K562 (cell line): ENCODE measurements around the gene ZNF581. TPM values are rescaled to one million over a fixed set of nuclear protein-coding genes. Genes with fewer than 3 reads are reported as not detected.

Source experiments
- ATAC-seq: fragments of 200-7000 bp; cut with Tn5 transposase; 3 replicates; pipeline ENCODE4 v1.9.1; 2020; ENCODE audit warnings: moderate library complexity
- BruUV-seq: library from RNA; stranded (reverse); fragments of 400-500 nt; replicated peaks from 2 replicates; lab custom pipeline; 2021; lab: Mats Ljungman, UMichigan
- CTCF ChIA-PET: fragments of 300-600 bp; formaldehyde crosslinking; extraction: SDS; loops from one replicate; lab custom pipeline; 2021; ENCODE audit warnings: low intra/inter-chr PET ratio; lab: Yijun Ruan, JAX
- POLR2A ChIA-PET: fragments of 300-600, 350-650 bp; sonication (Branson Sonifier 250); formaldehyde crosslinking; extraction: SDS; loops from one replicate; lab custom pipeline; 2021; ENCODE audit warnings: antibody characterized with exemption, inconsistent platforms; lab: Yijun Ruan, JAX
- DNase-seq, 4 experiments: peaks; one replicate each; pipeline versions ENCODE4 v3.0.0 to v3.0.0-alpha.2; 2011 to 2018; ENCODE audit warnings: low spot score in 3 of 4, mixed read lengths in 3 of 4; ENCODE audit errors: extremely low read depth in 1 of 4
- FAIRE-seq: peaks from 2 replicates; lab custom pipeline; 2011; peaks lifted over from hg19 to GRCh38; lab: Jason Lieb, UNC
- H2AFZ ChIP-seq: 2 replicates; pipeline ENCODE4 v1.6.0; 2011; ENCODE audit warnings: low read depth, low read length, control low read depth, inconsistent platforms
- H3K27ac ChIP-seq: fragments of 200-600 bp; 3 replicates; pipeline ENCODE4 v1.8.0; 2011; ENCODE audit warnings: low read depth, mild to moderate bottlenecking, control low read depth, inconsistent platforms, low read length, moderate library complexity, mixed read lengths; ENCODE audit errors: extremely low read depth
- H3K27me3 ChIP-seq, 2 experiments: fragments of 300-600 bp in 1 of 2; 2 replicates in 1 of 2; 3 replicates in 1 of 2; pipeline versions ENCODE4 v1.6.0 to v1.8.0; 2011; ENCODE audit warnings: inconsistent platforms in 2 of 2, low read length in 2 of 2, mild to moderate bottlenecking in 1 of 2, mixed read lengths in 1 of 2, moderate library complexity in 1 of 2; ENCODE audit not compliant: control insufficient read depth in 2 of 2, insufficient read depth in 2 of 2
- H3K36me3 ChIP-seq: fragments of 300-600 bp; 3 replicates; pipeline ENCODE4 v1.8.0; 2011; ENCODE audit warnings: mild to moderate bottlenecking, low read length, inconsistent platforms; ENCODE audit not compliant: control insufficient read depth, insufficient read depth
- H3K4me1 ChIP-seq, 2 experiments: fragments of 200-600 bp in 1 of 2; replicated peaks in 1 of 2; 2 replicates in 1 of 2; 3 replicates in 1 of 2; pipeline versions ENCODE4 v1.5.1 to v1.8.0; 2011; ENCODE audit warnings: inconsistent platforms in 2 of 2, low read length in 2 of 2, mild to moderate bottlenecking in 1 of 2, mixed read lengths in 1 of 2, moderate library complexity in 1 of 2; ENCODE audit not compliant: control insufficient read depth in 2 of 2, insufficient read depth in 2 of 2
- H3K4me2 ChIP-seq: 2 replicates; pipeline ENCODE4 v1.6.1; 2011; ENCODE audit warnings: low read length, control low read depth, inconsistent platforms, mixed read lengths; ENCODE audit not compliant: insufficient read depth
- H3K4me3 ChIP-seq: fragments of 200-600 bp; sonication (generic), shearing (Covaris generic); 2 replicates; pipeline ENCODE4 v1.5.1; 2016; ENCODE audit warnings: control low read depth, inconsistent platforms
- H3K79me2 ChIP-seq: fragments of 200-600 bp; 3 replicates; pipeline ENCODE4 v1.8.0; 2011; ENCODE audit warnings: low read length, inconsistent platforms; ENCODE audit not compliant: control insufficient read depth, insufficient read depth
- H3K9ac ChIP-seq, 2 experiments: 2 replicates each; pipeline versions ENCODE4 v1.6.0 to v1.6.1; 2011; ENCODE audit warnings: low read depth in 2 of 2, low read length in 2 of 2, control low read depth in 1 of 2, inconsistent platforms in 1 of 2, mild to moderate bottlenecking in 1 of 2, mixed read lengths in 1 of 2; ENCODE audit not compliant: insufficient read depth in 1 of 2
- H3K9me1 ChIP-seq: one replicate; pipeline ENCODE4 v1.6.0; 2011; ENCODE audit warnings: inconsistent platforms, mild to moderate bottlenecking, low read length, moderate library complexity; ENCODE audit not compliant: control insufficient read depth, insufficient read depth
- H3K9me3 ChIP-seq: replicated peaks from 2 replicates; pipeline ENCODE4 v1.5.1; 2011; ENCODE audit warnings: low read depth, low read length, inconsistent platforms; ENCODE audit not compliant: control insufficient read depth, insufficient read depth
- H4K20me1 ChIP-seq: replicated peaks from 2 replicates; pipeline ENCODE4 v1.6.1; 2011; ENCODE audit warnings: low read length, inconsistent platforms, mixed read lengths; ENCODE audit not compliant: control insufficient read depth, insufficient read depth
- CEBPB ChIP-seq: fragments of 450-650 bp; IDR thresholded peaks from 2 replicates; pipeline ENCODE4 v1.6.1; 2016; ENCODE audit warnings: missing genetic modification characterization, missing compliant biosample characterization
- CREB1 ChIP-seq, 2 experiments: sonication (generic) in 1 of 2; formaldehyde crosslinking in 1 of 2; IDR thresholded peaks; 2 replicates each; pipeline versions ENCODE4 v1.6.1 to v1.8.0; 2012 to 2022; ENCODE audit warnings: inconsistent platforms in 1 of 2, mild to moderate bottlenecking in 1 of 2, missing genetic modification reagents in 1 of 2, moderate library complexity in 1 of 2
- CXXC5 ChIP-seq: fragments of 250-450 bp; sonication (Bioruptor Pico); IDR thresholded peaks from 2 replicates; pipeline ENCODE4 v1.8.0; 2022; ENCODE audit warnings: inconsistent platforms, mild to moderate bottlenecking, moderate library complexity
- E2F6 ChIP-seq, 2 experiments: IDR thresholded peaks; 2 replicates each; pipeline ENCODE4 v1.6.1; 2011; ENCODE audit warnings: borderline replicate concordance in 1 of 2, control low read depth in 1 of 2, low read depth in 1 of 2, low read length in 1 of 2, mild to moderate bottlenecking in 1 of 2, mixed read lengths in 1 of 2, moderate library complexity in 1 of 2; ENCODE audit not compliant: insufficient read depth in 1 of 2, insufficient read length in 1 of 2, poor library complexity in 1 of 2, severe bottlenecking in 1 of 2; ENCODE audit errors: extremely low read depth in 1 of 2
- HDAC1 ChIP-seq, 2 experiments: fragments of 450-650 bp; IDR thresholded peaks; 2 replicates each; pipeline ENCODE4 v1.6.1; 2016 to 2017; ENCODE audit warnings: inconsistent platforms in 1 of 2, mild to moderate bottlenecking in 1 of 2, moderate library complexity in 1 of 2
- L3MBTL2 ChIP-seq: fragments of 450-650 bp; IDR thresholded peaks from 2 replicates; pipeline ENCODE4 v1.6.1; 2016; ENCODE audit warnings: mild to moderate bottlenecking, moderate library complexity
- LEF1 ChIP-seq: fragments of 450-650 bp; IDR thresholded peaks from 2 replicates; pipeline ENCODE4 v1.6.1; 2016; ENCODE audit warnings: mild to moderate bottlenecking
- RBBP5 ChIP-seq: fragments of 200-600 bp; sonication (generic); IDR thresholded peaks from 2 replicates; pipeline ENCODE4 v1.6.1; 2012; ENCODE audit warnings: borderline replicate concordance, mild to moderate bottlenecking, low read length, control low read depth, inconsistent platforms; ENCODE audit not compliant: insufficient read depth, poor library complexity, severe bottlenecking
- SIN3A ChIP-seq, 2 experiments: fragments of 150-350 bp in 1 of 2; IDR thresholded peaks; 2 replicates each; pipeline ENCODE4 v1.6.1; 2011 to 2016; ENCODE audit warnings: borderline replicate concordance in 2 of 2, low read depth in 2 of 2, low read length in 2 of 2, mild to moderate bottlenecking in 2 of 2, moderate library complexity in 2 of 2; ENCODE audit not compliant: control insufficient read depth in 1 of 2
- SP2 ChIP-seq: IDR thresholded peaks from 2 replicates; pipeline ENCODE4 v1.6.1; 2011; ENCODE audit warnings: mild to moderate bottlenecking, low read depth, low read length, moderate library complexity; ENCODE audit not compliant: poor library complexity, severe bottlenecking; ENCODE audit errors: extremely low read depth
- ZFP1 ChIP-seq: fragments of 450-650 bp; formaldehyde crosslinking; IDR thresholded peaks from 2 replicates; pipeline ENCODE4 v1.4.0; 2020; ENCODE audit warnings: mild to moderate bottlenecking, mixed read lengths
- ZNF347 ChIP-seq: fragments of 450-650 bp; formaldehyde crosslinking; IDR thresholded peaks from 2 replicates; pipeline ENCODE4 v1.4.0; 2020; ENCODE audit warnings: low read depth, mild to moderate bottlenecking, moderate library complexity
- ZNF75A ChIP-seq: fragments of 450-650 bp; formaldehyde crosslinking; IDR thresholded peaks from 2 replicates; pipeline ENCODE4 v1.4.0; 2020; ENCODE audit warnings: mild to moderate bottlenecking
- WGBS: fragments of 100-300 bp; shearing (Covaris generic); methylation state at CpG from one replicate; pipeline ENCODE4 v1.1.6; 2016; ENCODE audit warnings: low coverage, mixed read lengths; ENCODE audit not compliant: insufficient coverage; ENCODE audit errors: missing lambda C conversion rate; 5-methylcytosine and 5-hydroxymethylcytosine counted together
- in situ Hi-C: fragments of 300-500 bp; cut with MboI; formaldehyde crosslinking; loops from 4 replicates; pipeline ENCODE4 v1.15.0; 2018; ENCODE audit warnings: inconsistent platforms, mixed read lengths
- intact Hi-C: fragments of 100-400 bp; cut with micrococcal nuclease; formaldehyde crosslinking; loops from 2 replicates; pipeline ENCODE4 v1.14.2; 2022
- polyA plus RNA-seq, 8 experiments: library from polyadenylated mRNA; depleted of rRNA in 4 of 8; stranded (reverse) in 5 of 8; unstranded in 3 of 8; fragments of >200 nt; fragmentation: Nextera tagmentation in 2 of 8; fragmentation: Illumina TruSeq in 1 of 8; extraction: Ambion mirVana in 2 of 8; extraction: Trizol in 1 of 8; gene quantifications; 2 replicates each; pipeline versions ENCODE4 v1.2.1 to v1.2.3, GENCODE V29; 2011 to 2014; ENCODE audit warnings: inconsistent platforms in 1 of 8, missing spikeins in 1 of 8
- total RNA-seq, 7 experiments: library from RNA; depleted of rRNA in 6 of 7; stranded (reverse); fragments of >200 nt in 6 of 7; fragmentation: Illumina TruSeq in 2 of 7; extraction: Trizol in 2 of 7; gene quantifications; 2 replicates each; pipeline versions ENCODE4 v1.2.1 to v1.2.3, GENCODE V29; 2011 to 2021; ENCODE audit warnings: low replicate concordance in 1 of 7
- TF ChIP-seq, protein P1 (sequence below): sonication (generic); formaldehyde crosslinking; IDR thresholded peaks from 2 replicates; pipeline ENCODE4 v1.9.0; 2022; ENCODE audit warnings: mild to moderate bottlenecking, missing genetic modification reagents

ZNF581 gene
- total and polyA plus RNA-seq, 9 of the 15 experiments (the other 6 are each of a cell fraction or from before 2014, with no cell fraction given): 2.4 to 39.4 (median 15.4) TPM

- H3K4me2 ChIP-seq: peak overlapping the region; percentile 76
- TF ChIP-seq RBBP5: peak; percentile 33
- TF ChIP-seq CREB1 (IDR thresholded peaks at IDR 0.05): no peak
- TF ChIP-seq CREB1 (CRISPR knock-in tag; IDR thresholded peaks at IDR 0.05): 0 out of 2 replicates have a peak, but pooled peaks have one; percentile 23
- TF ChIP-seq ZNF347 (CRISPR knock-in tag): no peak
- TF ChIP-seq ZFP1 (CRISPR knock-in tag): no peak
- TF ChIP-seq ZNF75A (CRISPR knock-in tag): no peak
- TF ChIP-seq L3MBTL2: peak; percentile 63
- TF ChIP-seq CEBPB (tag): no peak
- peak; percentile 68 to 91 for TF ChIP-seq E2F6 (IDR thresholded peaks at IDR 0.05; ENCODE audit: borderline replicate concordance in 1 of 2, extremely low read depth in 1 of 2, insufficient read depth in 1 of 2, insufficient read length in 1 of 2, low read depth in 1 of 2, low read length in 1 of 2, poor library complexity in 1 of 2, severe bottlenecking in 1 of 2)
- 0 out of 2 replicates have a peak, but pooled peaks have one; percentile 34 for TF ChIP-seq CXXC5 (CRISPR knock-in tag)
- TF ChIP-seq, protein P1, sequence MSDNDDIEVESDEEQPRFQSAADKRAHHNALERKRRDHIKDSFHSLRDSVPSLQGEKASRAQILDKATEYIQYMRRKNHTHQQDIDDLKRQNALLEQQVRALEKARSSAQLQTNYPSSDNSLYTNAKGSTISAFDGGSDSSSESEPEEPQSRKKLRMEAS (CRISPR knock-in tag): peak; percentile 69
- peak in 1 of 2 experiments; percentile 39; a peak in 1 of 4 replicates for TF ChIP-seq SIN3A (IDR thresholded peaks at IDR 0.05; ENCODE audit: borderline replicate concordance in 2 of 2, control insufficient read depth in 1 of 2, low read depth in 2 of 2, low read length in 2 of 2)
- peak; percentile 17 for TF ChIP-seq SP2
- TF ChIP-seq HDAC1 (IDR thresholded peaks at IDR 0.05): 0 out of 4 replicates have a peak, but pooled peaks of 1 of the 2 experiments have one; percentile 23
- TF ChIP-seq LEF1: 0 out of 2 replicates have a peak, but pooled peaks have one; percentile 13
Observed at GRCh38 chr19:55673465-55673864, 30.0 kb downstream of the ZNF581 start.

More at GRCh38 chr19:55673465-55673864, 30.0 kb downstream of the ZNF581 start:
- DNase-seq: peak in 3 of 4 experiments; percentile 43 to 65 (median 44)
- in situ Hi-C loops (no loop called here), intact Hi-C loops (no loop called here)
- Histone ChIP-seq H3K9me1 (peaks cover 6% of the 10 kb centered on the region), H3K4me1 (peaks cover 46 to 70% of the 10 kb centered on the region in 2 experiments), H3K36me3 (peaks cover 82% of the 10 kb centered on the region; the same call in 2 of the 3 replicates), H3K27me3 (no peaks in the 10 kb centered on the region), H2AFZ (no peak overlapping the region), H3K9me3 (no peaks in the 10 kb centered on the region), H3K4me3 (no peak overlapping the region; the same call in 1 of the 2 replicates), H3K79me2 (peaks cover 92% of the 10 kb centered on the region), H4K20me1 (peaks cover 48% of the 10 kb centered on the region), H3K9ac (peak overlapping the region; percentile 58 to 88), H3K27ac (peak overlapping the region; percentile 79)
- POLR2A ChIA-PET: interaction anchor here (0.9 to 1.8 kb wide), 4 partner anchors 8 to 19 kb away, joined by 4 to 10 read pairs (median 5); partner anchors contain the start of gene U2AF2
- BruUV-seq: no TSS peak
- CTCF ChIA-PET: no interaction called here
- FAIRE-seq: no peak
- 30% methylated on average over 9 of the region's 9 CpGs for WGBS
- peak; percentile 36; the same call in 2 of the 3 replicates for ATAC-seq
